AG09309 (cell line): ENCODE data around the gene ZNF774.

Source experiments
- DNase-seq: peaks from one replicate; pipeline ENCODE4 v3.0.0-alpha.2; 2010; ENCODE audit warnings: low read depth
- H3K4me3 ChIP-seq: 2 replicates; pipeline ENCODE4 v1.5.1; 2011; ENCODE audit warnings: mild to moderate bottlenecking, low read depth, low read length, moderate library complexity; ENCODE audit not compliant: control insufficient read depth
- CTCF ChIP-seq: IDR thresholded peaks from 2 replicates; pipeline ENCODE4 v1.5.1; 2011; ENCODE audit warnings: mild to moderate bottlenecking, low read depth, low read length, inconsistent platforms; ENCODE audit not compliant: insufficient read depth, control insufficient read depth; ENCODE audit errors: missing control alignments

ZNF774 gene

GRCh38 chr15:90411176-90411575, 59.1 kb downstream of the ZNF774 start:
- TF ChIP-seq CTCF, result no peak
- no peak for DNase-seq
- H3K4me3 ChIP-seq, result no peak overlapping the region
